Hepatocyte (in vitro differentiated cells): ENCODE data around the gene ABLIM2. TPM values are rescaled to one million over a fixed set of nuclear protein-coding genes. Genes with fewer than 3 reads are reported as not detected.
"Not testable (repeated sequence)": the region's sequence is repeated elsewhere in the genome, so short reads cannot be mapped to it uniquely, and the experiment has no call there.

Experiments
- DNase-seq: peaks from one replicate; pipeline ENCODE4 v3.0.0-alpha.2; 2016; ENCODE audit warnings: low spot score
- H2AFZ ChIP-seq: fragments of 200-600 bp; sonication (generic); 2 replicates; pipeline ENCODE4 v1.6.0; 2016; ENCODE audit warnings: antibody characterized with exemption, mild to moderate bottlenecking
- H3K27ac ChIP-seq: fragments of 200-600 bp; sonication (generic); 2 replicates; pipeline ENCODE4 v1.5.1; 2016; ENCODE audit warnings: mild to moderate bottlenecking
- H3K27me3 ChIP-seq: fragments of 200-600 bp; sonication (generic); 2 replicates; pipeline ENCODE4 v1.6.1; 2016
- H3K36me3 ChIP-seq: fragments of 200-600 bp; sonication (generic); replicated peaks from 2 replicates; pipeline ENCODE4 v1.5.1; 2016; ENCODE audit warnings: low read depth; ENCODE audit not compliant: insufficient read depth
- H3K4me1 ChIP-seq: fragments of 200-600 bp; sonication (generic); 2 replicates; pipeline ENCODE4 v1.5.1; 2016; ENCODE audit warnings: mild to moderate bottlenecking, moderate library complexity; ENCODE audit not compliant: insufficient read depth
- H3K4me2 ChIP-seq: fragments of 200-600 bp; sonication (generic); 2 replicates; pipeline ENCODE4 v1.6.0; 2016
- H3K4me3 ChIP-seq: fragments of 200-600 bp; sonication (generic); 2 replicates; pipeline ENCODE4 v1.5.1; 2016; ENCODE audit warnings: mild to moderate bottlenecking
- H3K79me2 ChIP-seq: fragments of 200-600 bp; sonication (generic); 2 replicates; pipeline ENCODE4 v1.6.0; 2017; ENCODE audit warnings: mild to moderate bottlenecking
- H3K9me2 ChIP-seq: fragments of 200-600 bp; sonication (generic); replicated peaks from 2 replicates; pipeline ENCODE4 v1.6.0; 2017; ENCODE audit warnings: mild to moderate bottlenecking; ENCODE audit not compliant: insufficient read depth
- H3K9me3 ChIP-seq: fragments of 200-600 bp; sonication (generic); 2 replicates; pipeline ENCODE4 v1.5.1; 2016; ENCODE audit warnings: low read depth, mild to moderate bottlenecking
- H4K20me1 ChIP-seq: fragments of 200-600 bp; sonication (generic); 2 replicates; pipeline ENCODE4 v1.6.0; 2016; ENCODE audit warnings: mild to moderate bottlenecking; ENCODE audit not compliant: insufficient read depth, poor library complexity, severe bottlenecking
- CTCF ChIP-seq: fragments of 200-600 bp; sonication (generic); IDR thresholded peaks from 2 replicates; pipeline ENCODE4 v1.5.1; 2016; ENCODE audit warnings: antibody characterized with exemption, mild to moderate bottlenecking; ENCODE audit not compliant: poor library complexity
- EZH2 ChIP-seq: fragments of 200-600 bp; sonication (generic); IDR thresholded peaks from 2 replicates; pipeline ENCODE4 v1.6.1; 2016; ENCODE audit warnings: antibody characterized with exemption, mild to moderate bottlenecking, borderline replicate concordance
- EZH2phosphoT487 ChIP-seq: fragments of 200-600 bp; sonication (generic); IDR thresholded peaks from one replicate; pipeline ENCODE4 v1.6.1; 2018; ENCODE audit warnings: antibody characterized with exemption, mild to moderate bottlenecking, low read depth, moderate library complexity; ENCODE audit not compliant: unreplicated experiment, severe bottlenecking
- WGBS: methylation state at CpG from one replicate; pipeline ENCODE4 v1.1.6; 2016; ENCODE audit warnings: low lambda C conversion rate; ENCODE audit errors: missing lambda C conversion rate; 5-methylcytosine and 5-hydroxymethylcytosine counted together
- polyA plus RNA-seq: library from polyadenylated mRNA; unstranded; fragments of >200 nt; fragmentation: Nextera tagmentation; extraction: Ambion mirVana; gene quantifications from 2 replicates; pipeline ENCODE4 v1.2.1, GENCODE V29; 2016
- total RNA-seq: library from RNA; depleted of rRNA; stranded (reverse); fragments of >200 nt; gene quantifications from 2 replicates; pipeline ENCODE4 v1.2.3, GENCODE V29; 2014

Gene ABLIM2
- total and polyA plus RNA-seq, 2 experiments from 2014 or later = 1.7 to 2.0 TPM

DNA sequence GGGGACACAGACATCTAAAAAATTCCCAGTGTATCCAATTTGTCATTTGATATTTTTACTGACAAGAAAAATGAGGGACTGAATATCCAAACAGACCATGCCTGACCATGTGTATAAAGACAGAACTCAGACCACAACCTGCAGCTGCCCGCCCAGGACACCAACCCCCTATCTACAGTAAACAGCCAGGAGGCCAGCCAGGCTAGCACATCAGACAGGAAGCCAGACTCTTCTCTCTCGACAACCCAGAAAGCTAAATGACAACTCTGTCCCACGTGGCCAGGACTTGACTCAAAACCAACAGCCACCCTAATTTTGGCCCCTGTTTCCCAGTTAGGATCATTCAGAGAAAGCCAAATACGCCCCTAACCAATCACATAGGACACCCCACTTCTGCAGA, 234.0 kb downstream of the ABLIM2 start:
- Histone ChIP-seq H2AFZ (no peak overlapping the region), H3K79me2 (peaks cover 90% of the 10 kb centered on the region), H3K4me1 (peaks cover 1% of the 10 kb centered on the region), H3K36me3 (no peaks in the 10 kb centered on the region), H3K4me2 (no peak overlapping the region), H3K9me3 (no peaks in the 10 kb centered on the region), H3K9me2 (no peaks in the 10 kb centered on the region), H3K27ac (no peak overlapping the region), H3K4me3 (no peak overlapping the region), H4K20me1 (peaks cover 7% of the 10 kb centered on the region), H3K27me3 (no peaks in the 10 kb centered on the region)
- DNase-seq = no peak
- WGBS = 90% methylated on average over 4 of the region's 4 CpGs
- TF ChIP-seq EZH2phosphoT487 (no peak), EZH2 (no peak), CTCF (no peak)

GRCh38 chr4:7924163-7924562, 234.4 kb downstream of the ABLIM2 start:
- Histone ChIP-seq H3K9me3 (no peaks in the 10 kb centered on the region), H4K20me1 (peaks cover 5% of the 10 kb centered on the region), H3K36me3 (no peaks in the 10 kb centered on the region), H2AFZ (no peak overlapping the region), H3K4me3 (no peak overlapping the region), H3K4me2 (no peak overlapping the region), H3K79me2 (peaks cover 91% of the 10 kb centered on the region), H3K9me2 (no peaks in the 10 kb centered on the region), H3K27ac (no peak overlapping the region), H3K27me3 (no peaks in the 10 kb centered on the region), H3K4me1 (no peaks in the 10 kb centered on the region)
- DNase-seq = no peak
- TF ChIP-seq EZH2 (no peak), EZH2phosphoT487 (no peak), CTCF (no peak)
- 63% methylated on average over 7 of the region's 7 CpGs for WGBS

GRCh38 chr4:7922466-7922865, 236.1 kb downstream of the ABLIM2 start:
- H3K4me2 ChIP-seq = no peak overlapping the region
- no peak overlapping the region for H3K4me3 ChIP-seq
- no peaks in the 10 kb centered on the region for H3K4me1 ChIP-seq
- no peaks in the 10 kb centered on the region for H3K27me3 ChIP-seq
- H3K36me3 ChIP-seq = no peaks in the 10 kb centered on the region
- DNase-seq = no peak
- H3K79me2 ChIP-seq = peaks cover 81% of the 10 kb centered on the region
- no peaks in the 10 kb centered on the region for H4K20me1 ChIP-seq
- 92% methylated on average over 7 of the region's 7 CpGs for WGBS
- no peak overlapping the region for H2AFZ ChIP-seq
- H3K9me2 ChIP-seq = no peaks in the 10 kb centered on the region
- no peak overlapping the region for H3K27ac ChIP-seq
- no peak for TF ChIP-seq CTCF
- no peak for TF ChIP-seq EZH2phosphoT487
- no peak for TF ChIP-seq EZH2
- no peaks in the 10 kb centered on the region for H3K9me3 ChIP-seq

GRCh38 chr4:7918981-7919380, 239.6 kb downstream of the ABLIM2 start:
- H3K4me1 ChIP-seq = no peaks in the 10 kb centered on the region
- no peaks in the 10 kb centered on the region for H3K27me3 ChIP-seq
- H3K27ac ChIP-seq = no peak overlapping the region
- H3K9me2 ChIP-seq = no peaks in the 10 kb centered on the region
- DNase-seq = no peak
- H3K9me3 ChIP-seq = no peaks in the 10 kb centered on the region
- no peak overlapping the region for H2AFZ ChIP-seq
- no peak overlapping the region for H3K4me3 ChIP-seq
- peaks cover 8% of the 10 kb centered on the region for H4K20me1 ChIP-seq
- peaks cover 85% of the 10 kb centered on the region for H3K79me2 ChIP-seq
- H3K36me3 ChIP-seq = no peaks in the 10 kb centered on the region
- H3K4me2 ChIP-seq = no peak overlapping the region
- TF ChIP-seq CTCF (no peak), EZH2phosphoT487 (no peak), EZH2 (no peak)
- 74% methylated on average over 12 of the region's 12 CpGs for WGBS

- peaks cover 87% of the 10 kb centered on the region for H3K79me2 ChIP-seq
- H3K36me3 ChIP-seq, H3K4me1 ChIP-seq, H3K9me3 ChIP-seq, H2AFZ ChIP-seq, DNase-seq, H3K9me2 ChIP-seq, H3K27me3 ChIP-seq, H3K4me2 ChIP-seq, H3K27ac ChIP-seq, H4K20me1 ChIP-seq, H3K4me3 ChIP-seq: not testable (repeated sequence)
- 92% methylated on average over 16 of the region's 18 CpGs for WGBS
These were observed 240.4 kb downstream of the ABLIM2 start for GRCh38 chr4:7918187-7918586.
